GM19023 (cell line): ENCODE results near the gene CCNY.
"Not testable (repeated sequence)": the region's sequence is repeated elsewhere in the genome, so short reads cannot be mapped to it uniquely, and the experiment has no call there.

Experiments
- ATAC-seq: cut with Tn5 transposase; IDR thresholded peaks from one replicate; pipeline ENCODE4 v1.9.1; 2021; ENCODE audit warnings: mild to moderate bottlenecking, moderate library complexity; ENCODE audit not compliant: unreplicated experiment

Gene CCNY

GRCh38 chr10:35353805-35354204, 17.5 kb downstream of the CCNY start:
- ATAC-seq: no peak

- not testable (repeated sequence) for ATAC-seq
These were observed 17.9 kb downstream of the CCNY start for GRCh38 chr10:35354257-35354656.

- ATAC-seq: peak; percentile 41
These were observed 19.8 kb downstream of the CCNY start for GRCh38 chr10:35355971-35356724.

GRCh38 chr10:35356725-35357092, 20.4 kb downstream of the CCNY start:
- ATAC-seq: no peak

GRCh38 chr10:35359056-35359455, 22.7 kb downstream of the CCNY start:
- no peak for ATAC-seq

- ATAC-seq: no peak
These were observed 23.6 kb downstream of the CCNY start for GRCh38 chr10:35359873-35360272.

GRCh38 chr10:35362701-35363350, 26.5 kb downstream of the CCNY start:
- ATAC-seq: no peak

- no peak for ATAC-seq
These were observed 27.3 kb downstream of the CCNY start for GRCh38 chr10:35363587-35363986.

GRCh38 chr10:35364808-35365207, 28.5 kb downstream of the CCNY start:
- ATAC-seq: no peak

GRCh38 chr10:35365994-35366393, 29.7 kb downstream of the CCNY start:
- ATAC-seq: no peak

GRCh38 chr10:35367107-35367859, 31.0 kb downstream of the CCNY start:
- ATAC-seq: no peak

- no peak for ATAC-seq
These were observed 31.7 kb downstream of the CCNY start for GRCh38 chr10:35367982-35368381.

GRCh38 chr10:35368485-35369048, 32.3 kb downstream of the CCNY start:
- no peak for ATAC-seq

- no peak for ATAC-seq
These were observed 32.8 kb downstream of the CCNY start for GRCh38 chr10:35369049-35369611.

GRCh38 chr10:35371731-35372130, 35.4 kb downstream of the CCNY start:
- no peak for ATAC-seq

- no peak for ATAC-seq
These were observed 36.0 kb downstream of the CCNY start for GRCh38 chr10:35372329-35372728.

GRCh38 chr10:35375091-35375765, 38.9 kb downstream of the CCNY start:
- no peak for ATAC-seq

GRCh38 chr10:35377050-35377728, 40.9 kb downstream of the CCNY start:
- ATAC-seq: no peak

GRCh38 chr10:35378541-35379210, 42.4 kb downstream of the CCNY start:
- peak; percentile 27 for ATAC-seq
